Thoracic aorta (tissue), 2 donors: ENCODE data around the gene ARPC5L. TPM values are rescaled to one million over a fixed set of nuclear protein-coding genes. Genes with fewer than 3 reads are reported as not detected.

Source experiments
- ATAC-seq: fragments of 150-250 bp; one replicate; pipeline ENCODE4 v1.8.0; 2017; ENCODE audit warnings: low read depth; ENCODE audit not compliant: insufficient number of reproducible peaks, low FRiP score
- DNase-seq: peaks from one replicate; pipeline ENCODE4 v3.0.0-alpha.2; 2020; ENCODE audit warnings: low spot score
- H3K27ac ChIP-seq, 2 donors: fragments of 200-600 bp; sonication (generic); 1 replicate in 1 of 2; 2 replicates in 1 of 2; pipeline ENCODE4 v1.5.1; 2016; ENCODE audit warnings: mild to moderate bottlenecking in 2 of 2, moderate library complexity in 2 of 2
- H3K27me3 ChIP-seq: fragments of 200-600 bp; sonication (generic); replicated peaks from 2 replicates; pipeline ENCODE4 v1.6.0; 2016; ENCODE audit warnings: mild to moderate bottlenecking; ENCODE audit not compliant: insufficient read depth
- H3K36me3 ChIP-seq: fragments of 200-600 bp; sonication (generic); one replicate; pipeline ENCODE4 v1.5.1; 2016
- H3K4me1 ChIP-seq, 2 donors: fragments of 200-600 bp; sonication (generic); 1 replicate in 1 of 2; 2 replicates in 1 of 2; pipeline versions ENCODE4 v1.5.1 to v1.6.0; 2016; ENCODE audit warnings: low read depth in 2 of 2, mild to moderate bottlenecking in 1 of 2; ENCODE audit not compliant: control insufficient read depth in 1 of 2
- H3K4me3 ChIP-seq: fragments of 200-600 bp; sonication (generic); 2 replicates; pipeline ENCODE4 v1.5.1; 2016; ENCODE audit warnings: mild to moderate bottlenecking
- H3K9me3 ChIP-seq: fragments of 200-600 bp; sonication (generic); 2 replicates; pipeline ENCODE4 v1.5.1; 2016
- CTCF ChIP-seq: fragments of 200-600 bp; sonication (generic); IDR thresholded peaks from one replicate; pipeline ENCODE4 v1.5.1; 2019; ENCODE audit warnings: antibody characterized with exemption
- total RNA-seq, 2 donors: library from RNA; depleted of rRNA; stranded (reverse); fragments of >200 nt; gene quantifications; one replicate each; pipeline versions ENCODE4 v1.1.0 to v1.2.3, GENCODE V29; 2016

ARPC5L gene
- total RNA-seq, 2 donors from 2014 or later, result 14.1 to 22.8 TPM

- ATAC-seq, result no peak
- H3K9me3 ChIP-seq, result no peaks in the 10 kb centered on the region
- no peaks in the 10 kb centered on the region for H3K4me1 ChIP-seq
- H3K27me3 ChIP-seq, result no peaks in the 10 kb centered on the region
- no peak overlapping the region for H3K27ac ChIP-seq
- no peak overlapping the region for H3K4me3 ChIP-seq
- TF ChIP-seq CTCF, result no peak
- H3K36me3 ChIP-seq, result no peaks in the 10 kb centered on the region
- DNase-seq, result no peak
Measured at GRCh38 chr9:124815601-124816000, 46.3 kb upstream of the ARPC5L start.

DNA sequence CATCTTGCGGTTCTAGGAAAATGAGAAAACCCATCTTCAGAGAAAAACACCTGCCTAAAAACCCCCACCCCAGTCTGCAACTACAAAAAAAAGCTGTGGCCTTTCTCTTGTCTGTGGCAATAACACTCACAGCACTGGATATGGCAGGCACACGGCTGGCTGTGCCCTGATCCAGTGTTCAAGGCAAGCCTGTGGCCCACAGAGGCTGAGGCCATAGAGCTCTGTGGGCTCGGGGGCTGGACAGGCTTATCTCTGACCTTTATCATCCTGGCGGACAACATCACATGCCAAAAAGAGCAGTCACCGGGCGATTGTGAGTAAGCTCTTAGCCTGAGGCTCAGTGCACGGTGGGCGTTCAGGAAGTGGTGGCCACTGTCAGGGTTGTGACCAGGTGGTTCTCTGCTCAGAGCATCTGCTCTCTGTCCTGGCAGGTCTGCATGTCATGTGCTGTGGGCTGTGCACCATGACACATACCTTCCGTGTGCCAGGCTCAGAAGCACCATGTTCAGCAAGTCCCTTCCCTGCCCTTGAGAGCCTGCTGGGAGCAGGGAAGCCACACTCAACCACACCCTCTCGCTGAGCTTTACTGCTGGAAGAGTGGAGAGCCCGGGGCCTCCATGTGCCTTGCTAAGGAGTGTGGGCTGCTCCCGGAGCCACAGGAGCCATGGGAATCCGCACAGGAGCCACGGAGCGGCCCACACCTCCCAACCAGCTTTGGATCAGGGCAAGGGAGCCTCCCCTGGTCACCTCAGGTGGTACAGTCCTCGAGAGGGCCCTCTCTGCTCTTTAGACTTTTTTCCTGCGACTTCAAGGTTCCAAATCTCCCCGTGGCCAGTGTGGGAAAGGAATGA, 43.3 kb upstream of the ARPC5L start:
- no peak overlapping the region for H3K27ac ChIP-seq
- H3K4me1 ChIP-seq, result no peaks in the 10 kb centered on the region
- no peak for DNase-seq
- no peak for ATAC-seq
- H3K9me3 ChIP-seq, result no peaks in the 10 kb centered on the region
- no peak overlapping the region for H3K4me3 ChIP-seq
- no peak for TF ChIP-seq CTCF
- H3K36me3 ChIP-seq, result no peaks in the 10 kb centered on the region
- H3K27me3 ChIP-seq, result no peaks in the 10 kb centered on the region

DNA sequence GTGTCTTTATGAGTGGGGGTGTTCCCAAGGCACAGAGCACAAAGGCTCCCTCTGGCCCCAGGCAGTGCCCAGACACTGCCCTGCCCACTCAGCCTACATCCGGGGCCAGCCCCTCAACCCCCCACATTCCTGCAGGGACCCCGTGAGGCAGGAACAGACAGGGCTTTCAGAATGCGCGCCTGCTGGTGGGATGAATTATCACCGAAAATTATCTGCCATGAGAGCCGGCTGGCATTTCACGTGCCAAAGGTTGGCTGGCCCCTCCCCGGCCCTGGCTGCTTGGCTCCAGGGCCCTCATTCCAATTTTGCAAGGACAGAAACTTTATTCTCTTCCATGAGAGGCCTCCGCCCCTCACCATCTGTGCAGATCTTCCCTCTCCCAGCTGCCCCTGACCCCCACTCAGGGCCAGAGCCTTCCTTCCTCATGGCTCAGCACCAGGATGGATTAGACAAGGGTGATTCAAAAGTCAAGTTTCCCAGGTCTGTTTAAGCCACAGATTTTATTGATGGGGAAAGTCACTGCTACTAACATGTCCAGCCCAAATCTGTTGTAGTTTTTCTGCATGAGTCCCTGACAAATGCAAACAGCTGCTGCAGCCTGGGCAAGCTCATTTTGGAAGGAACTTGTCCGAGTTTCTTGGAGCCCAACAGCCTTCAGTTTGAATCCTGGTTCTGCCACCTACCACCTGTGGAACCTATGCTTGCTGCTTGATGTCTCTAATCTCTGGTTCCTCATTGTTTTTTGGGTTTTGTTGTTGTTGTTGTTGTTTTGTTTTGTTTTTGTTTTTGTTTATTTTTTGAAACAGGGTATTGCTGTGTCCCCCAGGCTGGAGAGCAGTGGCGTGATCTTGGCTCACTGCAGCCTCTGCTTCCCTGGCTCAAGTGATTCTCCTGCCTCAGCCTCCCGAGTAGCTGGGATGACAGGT, 41.0 kb upstream of the ARPC5L start:
- ATAC-seq (no peak), DNase-seq (no peak)
- no peak for TF ChIP-seq CTCF
- Histone ChIP-seq H3K9me3 (peaks cover 3% of the 10 kb centered on the region), H3K27me3 (no peaks in the 10 kb centered on the region), H3K36me3 (no peaks in the 10 kb centered on the region), H3K27ac (no peak overlapping the region), H3K4me3 (no peak overlapping the region), H3K4me1 (no peaks in the 10 kb centered on the region)

- no peak for ATAC-seq
Measured at GRCh38 chr9:124828489-124829333, 33.2 kb upstream of the ARPC5L start.

More at GRCh38 chr9:124828489-124829333, 33.2 kb upstream of the ARPC5L start:
- Histone ChIP-seq H3K36me3 (no peaks in the 10 kb centered on the region), H3K4me3 (no peak overlapping the region), H3K4me1 (no peaks in the 10 kb centered on the region), H3K9me3 (peaks cover 3% of the 10 kb centered on the region), H3K27ac (no peak overlapping the region), H3K27me3 (no peaks in the 10 kb centered on the region)
- DNase-seq, result no peak
- TF ChIP-seq CTCF, result no peak
